HG03520 (cell line): ENCODE measurements around the gene SNX6.
"Not testable (repeated sequence)": the region's sequence is repeated elsewhere in the genome, so short reads cannot be mapped to it uniquely, and the experiment has no call there.

Experiments used
- ATAC-seq: cut with Tn5 transposase; IDR thresholded peaks from one replicate; pipeline ENCODE4 v1.9.1; 2021; ENCODE audit warnings: mild to moderate bottlenecking, moderate library complexity; ENCODE audit not compliant: unreplicated experiment

Gene SNX6

GRCh38 chr14:34527591-34527990, 102.4 kb downstream of the SNX6 start:
- ATAC-seq, result no peak

GRCh38 chr14:34524216-34524615, 105.7 kb downstream of the SNX6 start:
- ATAC-seq, result not testable (repeated sequence)

- no peak for ATAC-seq
Measured at GRCh38 chr14:34522496-34522895, 107.5 kb downstream of the SNX6 start.

GRCh38 chr14:34521071-34521470, 108.9 kb downstream of the SNX6 start:
- not testable (repeated sequence) for ATAC-seq

GRCh38 chr14:34520304-34520970, 109.5 kb downstream of the SNX6 start:
- not testable (repeated sequence) for ATAC-seq
